GM10266 (cell line): Measurements from ENCODE around the gene SNRNP200.

Experiments
- DNase-seq: peaks from one replicate; pipeline ENCODE4 v3.0.0; 2012; ENCODE audit errors: extremely low spot score
- CTCF ChIP-seq: IDR thresholded peaks from 2 replicates; pipeline ENCODE4 v1.5.1; 2012; ENCODE audit warnings: mild to moderate bottlenecking, low read depth; ENCODE audit not compliant: control insufficient read depth, insufficient read depth; ENCODE audit errors: missing control alignments

SNRNP200 gene

GRCh38 chr2:96250188-96250587, 55.2 kb downstream of the SNRNP200 start:
- TF ChIP-seq CTCF, result no peak
- no peak for DNase-seq

GRCh38 chr2:96249654-96250053, 55.7 kb downstream of the SNRNP200 start:
- DNase-seq, result no peak
- TF ChIP-seq CTCF, result no peak

- no peak for TF ChIP-seq CTCF
- DNase-seq, result no peak
Measured at GRCh38 chr2:96248624-96249023, 56.7 kb downstream of the SNRNP200 start.

- TF ChIP-seq CTCF, result no peak
- no peak for DNase-seq
Measured at GRCh38 chr2:96247896-96248295, 57.5 kb downstream of the SNRNP200 start.

- no peak for DNase-seq
- no peak for TF ChIP-seq CTCF
Measured at GRCh38 chr2:96247009-96247408, 58.3 kb downstream of the SNRNP200 start.

GRCh38 chr2:96245609-96246390, 59.5 kb downstream of the SNRNP200 start:
- TF ChIP-seq CTCF, result no peak
- no peak for DNase-seq

GRCh38 chr2:96243843-96244242, 61.5 kb downstream of the SNRNP200 start:
- TF ChIP-seq CTCF, result no peak
- no peak for DNase-seq
